Aorta (tissue), 5 donors: ENCODE measurements around the gene CAMLG. TPM values are rescaled to one million over a fixed set of nuclear protein-coding genes. Genes with fewer than 3 reads are reported as not detected.
"Not testable (repeated sequence)": the region's sequence is repeated elsewhere in the genome, so short reads cannot be mapped to it uniquely, and the experiment has no call there.

Source experiments
- ATAC-seq: fragments of 200-7000 bp; cut with Tn5 transposase; one replicate; pipeline ENCODE4 v1.9.1; 2022; ENCODE audit warnings: moderate library complexity; ENCODE audit not compliant: low FRiP score
- DNase-seq, 2 donors: peaks; one replicate each; pipeline ENCODE4 v3.0.0-alpha.2; 2020
- H3K27ac ChIP-seq, 2 donors: one replicate each; pipeline ENCODE4 v1.5.1; 2013; ENCODE audit warnings: low read length in 2 of 2, mild to moderate bottlenecking in 2 of 2, moderate library complexity in 2 of 2, control low read depth in 1 of 2, inconsistent platforms in 1 of 2, low read depth in 1 of 2
- H3K27me3 ChIP-seq, 2 donors: one replicate each; pipeline ENCODE4 v1.6.1; 2013; ENCODE audit warnings: control low read depth in 1 of 2, low read length in 1 of 2, mild to moderate bottlenecking in 1 of 2, moderate library complexity in 1 of 2; ENCODE audit not compliant: insufficient read depth in 2 of 2, control insufficient read depth in 1 of 2
- H3K36me3 ChIP-seq, 2 donors: one replicate each; pipeline ENCODE4 v1.6.1; 2013; ENCODE audit warnings: control low read depth in 1 of 2, low read length in 1 of 2, mild to moderate bottlenecking in 1 of 2; ENCODE audit not compliant: insufficient read depth in 2 of 2, control insufficient read depth in 1 of 2
- H3K4me1 ChIP-seq, 2 donors: one replicate each; pipeline ENCODE4 v1.6.1; 2013; ENCODE audit warnings: low read length in 2 of 2, control low read depth in 1 of 2, mild to moderate bottlenecking in 1 of 2, moderate library complexity in 1 of 2; ENCODE audit not compliant: insufficient read depth in 2 of 2, control insufficient read depth in 1 of 2
- H3K4me3 ChIP-seq, 2 donors: one replicate each; pipeline ENCODE4 v1.5.1; 2013; ENCODE audit warnings: low read length in 2 of 2, control low read depth in 1 of 2, mild to moderate bottlenecking in 1 of 2
- H3K9me3 ChIP-seq: one replicate; pipeline ENCODE4 v1.6.1; 2013; ENCODE audit warnings: mild to moderate bottlenecking, low read length; ENCODE audit not compliant: control insufficient read depth
- WGBS, 2 donors: extraction: QIAGEN DNeasy Blood & Tissue Kit; methylation state at CpG; one replicate each; pipeline ENCODE4 v1.1.7; 2013; 5-methylcytosine and 5-hydroxymethylcytosine counted together
- intact Hi-C, 2 donors: fragments of 100-400 bp; cut with DNase I; formaldehyde crosslinking; loops; one replicate each; pipeline versions ENCODE4 v1.14.2 to v1.15.0; 2022
- polyA plus RNA-seq, 2 donors: library from polyadenylated mRNA; stranded (reverse); fragments of 200-250 nt; gene quantifications; one replicate each; pipeline ENCODE4 v1.2.3, GENCODE V29; 2013
- total RNA-seq, 2 donors: library from RNA; stranded (reverse); fragmentation: NEBNext Ultra II Directional; extraction: Animal tissue kit (Norgen Biotek cat#: 25700); gene quantifications; one replicate each; pipeline ENCODE4 v1.2.1, GENCODE V29; 2021
- donor health status: healthy with polysubstance abuse.
- donor health status: Bipolar disorder and iron deficiency.
- donor health status: DM: no; HTN: no; CAD: no.
- donor health status: DM: no; HTN: no; CAD: no.
- donor health status: DM: yes; HTN: yes; CAD: no.

Gene CAMLG
- total and polyA plus RNA-seq, 4 donors: 31.2 to 95.9 (median 50.3) TPM

DNA sequence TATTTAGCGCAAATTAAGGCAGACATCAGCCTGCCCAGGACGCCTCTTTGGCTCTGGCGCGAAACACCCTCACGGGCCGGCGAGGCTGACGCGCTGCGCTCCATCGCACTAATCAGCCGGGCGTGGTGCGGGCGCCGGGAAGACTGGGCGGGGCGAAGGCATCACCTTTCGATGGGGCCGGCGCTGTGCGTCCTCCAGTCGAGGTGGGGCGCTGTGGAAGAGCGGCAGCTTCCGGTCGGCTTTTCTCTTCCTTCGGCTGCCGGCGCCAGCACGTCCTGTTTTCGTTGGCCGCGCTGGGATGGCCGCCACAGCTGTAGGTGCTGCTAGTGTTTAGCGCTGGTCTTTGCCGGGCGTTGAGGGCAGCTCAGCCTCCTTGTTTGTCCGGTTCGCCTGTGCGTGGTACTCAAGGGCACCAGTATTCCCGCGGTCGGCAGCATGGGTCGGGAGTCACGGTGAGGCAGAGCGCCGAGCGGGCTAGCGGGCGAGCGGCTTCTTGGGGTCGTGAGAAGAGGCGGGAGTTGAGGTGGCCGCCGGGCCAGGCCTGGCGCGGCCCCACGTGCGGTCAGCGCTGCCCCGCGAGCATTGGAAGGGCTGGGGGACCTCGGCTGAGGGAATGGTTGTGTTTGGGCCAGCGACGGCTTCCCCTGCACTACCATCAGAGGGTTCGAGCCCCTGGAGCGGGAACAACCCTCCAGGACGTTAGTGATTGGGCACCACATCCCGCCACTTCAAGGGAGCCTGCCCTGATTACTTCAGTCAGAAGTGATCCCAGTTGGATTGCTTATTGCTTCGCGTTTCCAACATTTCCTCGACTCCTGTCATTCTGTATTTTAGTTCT lies 20.4 kb downstream of the CAMLG start, which contains the start of gene DDX46:
Gene DDX46, plus strand, starts transcription at position 276 of the 838 bp plus-strand sequence. Its CDS starts 160 bp downstream, at position 436.
- Histone ChIP-seq H3K27me3 (no peaks in the 10 kb centered on the region), H3K9me3 (no peaks in the 10 kb centered on the region), H3K4me1 (no peaks in the 10 kb centered on the region), H3K27ac (peak within 1 kb of the TSS in 1 of 2 donors; percentile 53), H3K36me3 (no peaks in the 10 kb centered on the region), H3K4me3 (peak within 1 kb of the TSS; percentile 81 to 84)
- 1% methylated on average over 72 to 73 of the region's 73 CpGs for WGBS, 2 donors
- peak; percentile 96 to 98 for DNase-seq
- ATAC-seq: peak; percentile 99
- intact Hi-C loops: no loop called here

DNA sequence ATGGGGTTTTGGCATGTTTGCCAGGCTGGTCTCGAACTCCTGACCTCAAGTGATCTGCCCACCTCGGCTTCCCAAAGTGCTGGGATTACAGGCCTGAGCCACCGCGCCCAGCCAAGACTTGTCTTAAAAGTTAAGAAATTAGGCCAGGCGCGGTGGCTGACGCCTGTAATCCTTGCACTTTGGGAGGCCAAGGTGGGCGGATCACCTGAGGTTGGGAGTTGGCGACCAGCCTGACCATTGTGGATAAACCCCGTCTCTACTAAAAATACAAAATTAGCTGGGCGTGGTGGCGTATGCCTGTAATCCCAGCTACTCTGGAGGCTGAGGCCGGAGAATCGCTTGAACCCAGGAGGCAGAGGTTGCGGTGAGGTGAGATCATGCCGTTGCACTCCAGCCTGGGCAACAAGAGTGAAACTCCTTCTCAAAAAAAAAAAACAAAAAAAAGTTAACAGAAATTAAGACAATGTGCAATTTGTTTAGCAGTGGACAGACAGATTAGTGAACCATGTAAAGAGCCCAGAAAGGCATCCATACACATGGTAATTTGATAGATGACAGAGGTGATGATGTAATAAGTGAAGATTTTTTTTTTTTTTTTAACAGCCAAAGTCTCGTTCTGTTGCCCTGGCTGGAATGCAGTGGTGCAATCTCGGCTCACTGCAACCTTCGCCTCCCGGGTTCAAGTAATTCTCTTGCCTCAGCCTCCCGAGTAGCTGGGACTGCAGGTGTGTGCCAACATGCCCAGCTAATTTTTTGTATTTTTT lies 29.4 kb downstream of the CAMLG start:
- intact Hi-C loops, H3K36me3 ChIP-seq, ATAC-seq, H3K4me3 ChIP-seq, H3K27ac ChIP-seq, H3K9me3 ChIP-seq, H3K27me3 ChIP-seq, H3K4me1 ChIP-seq: not testable (repeated sequence)
- peak in 1 of 2 donors; percentile 61 for DNase-seq
- WGBS, 2 donors: 93 to 95% methylated on average over 21 of the region's 21 CpGs

DNA sequence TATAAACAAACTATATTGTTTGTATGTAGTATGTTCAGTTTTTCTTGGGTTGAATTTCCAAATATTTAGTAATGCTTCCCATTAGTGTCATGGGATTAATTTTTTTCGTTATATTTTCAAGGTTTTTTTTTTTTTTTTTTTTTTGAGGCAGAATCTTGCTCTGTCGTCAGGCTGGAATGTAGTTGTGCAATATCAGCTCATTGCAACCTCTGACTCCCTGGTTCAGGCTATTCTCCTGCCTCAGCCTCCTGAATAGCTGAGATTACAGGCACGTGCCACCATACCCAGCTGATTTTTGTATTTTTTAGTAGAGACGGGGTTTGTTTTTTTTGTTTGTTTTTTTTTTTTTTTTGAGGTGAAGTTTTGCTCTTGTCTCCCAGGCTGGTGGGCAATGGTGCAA lies 30.9 kb downstream of the CAMLG start:
- Histone ChIP-seq H3K36me3 (peaks cover 0 to 1% of the 10 kb centered on the region in 2 donors), H3K4me1 (no peaks in the 10 kb centered on the region), H3K9me3 (no peaks in the 10 kb centered on the region), H3K4me3 (no peak overlapping the region), H3K27ac (no peak overlapping the region), H3K27me3 (no peaks in the 10 kb centered on the region)
- intact Hi-C loops: no loop called here
- no peak for DNase-seq
- WGBS, 2 donors: 65 to 73% methylated on average over 4 of the region's 4 CpGs
- no peak for ATAC-seq

DNA sequence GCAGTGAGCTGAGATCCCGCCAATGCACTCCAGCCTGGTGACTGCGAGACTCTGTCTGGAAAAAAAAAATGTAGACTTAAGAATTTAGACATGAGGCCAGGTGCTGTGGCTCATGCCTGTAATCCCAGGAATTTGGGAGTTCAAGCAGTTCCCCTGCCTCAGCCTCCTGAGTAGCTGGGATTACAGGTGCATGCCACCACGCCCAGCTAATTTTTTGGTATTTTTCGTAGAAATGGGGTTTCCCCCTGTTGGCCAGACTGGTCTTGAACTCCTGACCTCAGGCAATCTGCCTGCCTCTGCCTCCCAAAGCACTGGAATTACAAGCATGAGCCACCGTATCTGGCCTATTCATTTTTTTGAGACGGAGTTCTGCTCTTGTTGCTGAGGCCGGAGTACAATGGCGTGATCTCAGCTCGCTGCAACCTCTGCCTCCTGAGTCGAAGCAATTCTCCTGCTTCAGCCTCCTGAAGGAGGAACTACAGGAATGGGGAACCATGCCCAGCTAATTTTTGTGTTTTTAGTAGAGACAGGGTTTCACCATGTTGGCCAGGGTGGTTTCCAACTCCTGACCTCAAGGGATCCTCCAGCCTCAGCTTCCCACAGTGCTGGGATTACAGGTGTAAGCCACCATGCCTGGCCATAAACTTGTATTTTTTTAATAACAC lies 34.2 kb downstream of the CAMLG start:
- Histone ChIP-seq H3K36me3 (no peaks in the 10 kb centered on the region), H3K4me1 (no peaks in the 10 kb centered on the region), H3K27ac (no peak overlapping the region), H3K9me3 (no peaks in the 10 kb centered on the region), H3K4me3 (no peak overlapping the region), H3K27me3 (no peaks in the 10 kb centered on the region)
- WGBS, 2 donors: 90 to 92% methylated on average over 10 of the region's 10 CpGs
- ATAC-seq (no peak), DNase-seq (no peak)
- intact Hi-C loops: no loop called here

DNA sequence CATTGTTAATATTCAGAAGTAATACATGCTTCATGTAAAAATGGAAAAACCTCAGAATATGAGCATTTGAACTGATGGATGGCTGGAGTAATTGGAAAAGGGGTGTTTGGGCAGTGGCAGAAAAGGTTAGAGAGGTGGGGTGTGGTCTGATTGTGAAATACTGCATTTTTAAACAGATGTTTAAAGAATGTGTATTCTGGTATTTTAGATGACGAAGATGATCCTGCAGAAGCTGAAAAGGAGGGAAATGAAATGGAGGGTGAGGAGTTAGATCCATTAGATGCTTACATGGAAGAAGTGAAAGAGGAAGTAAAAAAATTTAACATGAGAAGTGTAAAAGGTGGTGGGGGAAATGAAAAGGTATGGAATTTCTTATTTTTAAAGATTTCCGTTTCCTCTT lies 39.0 kb downstream of the CAMLG start:
- ATAC-seq (no peak), DNase-seq (no peak)
- Histone ChIP-seq H3K4me1 (no peaks in the 10 kb centered on the region), H3K36me3 (peaks cover 3% of the 10 kb centered on the region in 2 donors), H3K27me3 (no peaks in the 10 kb centered on the region), H3K27ac (no peak overlapping the region), H3K9me3 (no peaks in the 10 kb centered on the region), H3K4me3 (no peak overlapping the region)
- intact Hi-C loops: no loop called here
- 95% methylated on average over 2 of the region's 2 CpGs for WGBS, 2 donors

DNA sequence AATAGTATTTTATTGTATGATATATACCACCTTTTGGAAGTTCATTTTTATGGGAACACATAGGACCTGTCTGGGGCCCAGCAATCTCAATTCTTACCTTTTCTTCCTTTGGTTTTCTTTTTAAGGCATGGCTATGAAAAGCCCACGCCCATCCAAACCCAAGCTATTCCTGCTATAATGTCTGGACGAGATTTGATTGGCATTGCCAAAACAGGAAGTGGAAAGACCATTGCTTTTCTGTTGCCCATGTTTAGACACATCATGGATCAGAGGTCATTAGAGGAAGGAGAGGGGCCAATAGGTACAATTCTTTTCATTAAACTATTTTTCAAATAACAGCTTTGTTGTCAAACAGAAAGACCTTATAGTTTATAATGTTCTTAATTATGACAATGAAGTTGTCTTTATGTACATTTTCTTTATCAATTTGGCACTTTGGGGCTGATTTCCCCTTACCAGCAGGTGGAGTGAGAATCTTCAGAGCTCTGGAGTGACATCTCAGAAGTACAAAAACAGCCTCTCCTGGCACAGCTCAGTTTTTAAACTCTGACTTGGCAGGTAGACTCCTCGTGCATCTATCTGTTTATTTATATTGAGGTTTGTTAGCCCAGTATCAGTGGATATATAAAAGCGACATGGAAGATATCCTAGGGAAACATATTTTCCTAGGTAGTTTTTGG lies 46.0 kb downstream of the CAMLG start:
- no peak overlapping the region for H3K4me3 ChIP-seq
- no peak for ATAC-seq
- peaks cover 2 to 3% of the 10 kb centered on the region in 2 donors for H3K36me3 ChIP-seq
- no peaks in the 10 kb centered on the region for H3K27me3 ChIP-seq
- intact Hi-C loops: no loop called here
- no peak overlapping the region for H3K27ac ChIP-seq
- H3K4me1 ChIP-seq: no peaks in the 10 kb centered on the region
- no peaks in the 10 kb centered on the region for H3K9me3 ChIP-seq
- WGBS, 2 donors: 42 to 43% methylated on average over 4 of the region's 4 CpGs
- DNase-seq: no peak

DNA sequence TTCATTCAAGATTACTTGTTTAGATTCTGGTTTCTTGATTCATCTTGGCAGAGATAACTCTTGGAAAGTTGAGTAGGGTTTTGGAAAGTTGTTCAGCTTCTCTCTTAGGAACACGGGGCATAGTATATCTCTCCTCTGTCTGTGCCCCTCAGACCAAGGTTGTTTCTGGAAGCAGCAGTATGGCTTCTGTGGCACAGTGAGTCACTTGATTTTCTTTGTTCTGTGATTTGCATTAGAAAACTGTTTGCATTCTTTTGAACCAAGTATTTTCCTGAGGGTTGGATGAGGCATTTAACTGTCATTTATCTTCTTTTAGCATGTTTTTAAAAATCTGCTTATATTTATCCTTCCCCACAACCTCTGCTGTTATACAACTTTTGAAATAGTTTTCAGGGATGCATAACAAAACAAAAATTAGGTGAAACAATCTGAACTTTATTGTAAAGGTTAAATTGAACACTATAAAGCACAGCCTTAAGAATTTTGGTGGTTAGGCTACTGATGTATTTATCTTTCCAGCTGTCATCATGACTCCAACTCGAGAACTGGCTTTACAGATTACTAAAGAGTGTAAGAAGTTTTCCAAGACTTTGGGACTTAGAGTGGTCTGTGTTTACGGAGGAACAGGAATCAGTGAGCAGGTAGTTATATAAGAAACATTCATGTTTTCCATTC lies 46.7 kb downstream of the CAMLG start:
- ATAC-seq: no peak
- intact Hi-C loops: no loop called here
- no peaks in the 10 kb centered on the region for H3K9me3 ChIP-seq
- no peak for DNase-seq
- H3K27ac ChIP-seq: no peak overlapping the region
- no peak overlapping the region for H3K4me3 ChIP-seq
- peaks cover 2 to 3% of the 10 kb centered on the region in 2 donors for H3K36me3 ChIP-seq
- no peaks in the 10 kb centered on the region for H3K4me1 ChIP-seq
- WGBS, 2 donors: 37 to 57% methylated on average over 3 of the region's 3 CpGs
- no peaks in the 10 kb centered on the region for H3K27me3 ChIP-seq

DNA sequence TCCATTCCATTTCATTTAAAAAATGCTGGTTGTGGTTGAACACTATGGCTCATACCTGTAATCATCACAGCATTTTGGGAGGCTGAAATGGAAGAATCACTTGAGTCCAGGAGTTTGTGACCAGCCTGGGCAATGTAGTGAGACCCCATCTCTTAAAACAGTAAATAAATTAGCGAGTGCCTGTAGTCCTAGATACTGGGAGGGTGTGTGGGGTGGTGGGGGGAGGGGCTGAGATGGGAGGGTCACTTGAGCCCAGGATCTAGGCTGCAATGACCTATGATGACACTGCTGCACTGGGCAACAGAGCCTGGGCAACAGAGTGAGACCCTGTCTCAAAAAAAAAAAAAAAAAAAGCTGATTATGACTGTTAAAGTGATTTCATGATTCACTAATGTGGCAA lies 49.3 kb downstream of the CAMLG start:
- H3K4me3 ChIP-seq: no peak overlapping the region
- no peaks in the 10 kb centered on the region for H3K27me3 ChIP-seq
- no peak overlapping the region for H3K27ac ChIP-seq
- peaks cover 0 to 3% of the 10 kb centered on the region in 2 donors for H3K36me3 ChIP-seq
- H3K9me3 ChIP-seq: no peaks in the 10 kb centered on the region
- no peaks in the 10 kb centered on the region for H3K4me1 ChIP-seq
- no peak for DNase-seq
- intact Hi-C loops: no loop called here
- ATAC-seq: no peak
- 99 to 100% methylated on average over 1 of the region's 1 CpG for WGBS, 2 donors
